Central memory CD8-positive, alpha-beta T cell (primary cell): ENCODE results near the gene MAML3.

Experiments used
- ATAC-seq: fragments of 150-1000 bp; cut with Tn5 transposase; replicated peaks from 2 replicates; pipeline ENCODE4 v1.10.0; 2022; ENCODE audit warnings: mild to moderate bottlenecking, moderate FRiP score, moderate number of reproducible peaks; ENCODE audit not compliant: poor library complexity, severe bottlenecking; ENCODE audit errors: extremely low read depth
- DNase-seq, 2 donors: peaks; one replicate each; pipeline ENCODE4 v3.0.0; 2021; ENCODE audit warnings: low spot score in 2 of 2
- H3K27ac Mint-ChIP-seq: one replicate; pipeline ENCODE4 v1.8.0; 2022; ENCODE audit warnings: low read depth, mild to moderate bottlenecking, moderate library complexity, mixed read lengths
- H3K27me3 Mint-ChIP-seq: one replicate; pipeline ENCODE4 v1.8.0; 2022; ENCODE audit warnings: mixed read lengths
- H3K36me3 Mint-ChIP-seq: one replicate; pipeline ENCODE4 v1.8.0; 2022; ENCODE audit warnings: mild to moderate bottlenecking, moderate library complexity, mixed read lengths; ENCODE audit not compliant: insufficient read depth
- H3K4me1 Mint-ChIP-seq: one replicate; pipeline ENCODE4 v1.8.0; 2022; ENCODE audit warnings: mixed read lengths
- H3K4me3 Mint-ChIP-seq: one replicate; pipeline ENCODE4 v1.8.0; 2022; ENCODE audit warnings: mild to moderate bottlenecking, moderate library complexity, mixed read lengths
- H3K9me3 Mint-ChIP-seq: one replicate; pipeline ENCODE4 v1.8.0; 2022; ENCODE audit warnings: mixed read lengths

Gene MAML3

DNA sequence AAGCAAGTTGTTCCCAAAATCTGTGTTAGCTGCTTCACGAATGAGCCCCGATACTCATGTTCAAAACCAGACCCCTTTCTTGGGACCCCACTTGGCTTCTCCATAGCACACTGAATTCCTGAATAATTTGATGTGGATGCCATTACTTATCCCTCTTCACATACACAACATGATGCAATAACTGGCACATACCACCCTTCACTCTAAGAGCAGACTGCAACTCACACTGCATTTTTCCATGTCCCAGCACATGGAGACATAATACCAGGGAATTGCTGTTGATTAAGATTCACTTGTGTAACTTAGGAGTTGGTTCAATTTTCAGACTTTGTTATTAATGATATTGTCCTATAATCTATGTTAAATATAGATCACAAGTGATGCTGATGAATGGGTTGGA is 213.4 kb downstream of the MAML3 start:
- H3K27me3 Mint-ChIP-seq: no peaks in the 10 kb centered on the region
- no peak overlapping the region for H3K4me3 Mint-ChIP-seq
- no peaks in the 10 kb centered on the region for H3K36me3 Mint-ChIP-seq
- H3K4me1 Mint-ChIP-seq: no peaks in the 10 kb centered on the region
- ATAC-seq (no peak), DNase-seq (no peak)
- no peak overlapping the region for H3K27ac Mint-ChIP-seq
- H3K9me3 Mint-ChIP-seq: no peaks in the 10 kb centered on the region

DNA sequence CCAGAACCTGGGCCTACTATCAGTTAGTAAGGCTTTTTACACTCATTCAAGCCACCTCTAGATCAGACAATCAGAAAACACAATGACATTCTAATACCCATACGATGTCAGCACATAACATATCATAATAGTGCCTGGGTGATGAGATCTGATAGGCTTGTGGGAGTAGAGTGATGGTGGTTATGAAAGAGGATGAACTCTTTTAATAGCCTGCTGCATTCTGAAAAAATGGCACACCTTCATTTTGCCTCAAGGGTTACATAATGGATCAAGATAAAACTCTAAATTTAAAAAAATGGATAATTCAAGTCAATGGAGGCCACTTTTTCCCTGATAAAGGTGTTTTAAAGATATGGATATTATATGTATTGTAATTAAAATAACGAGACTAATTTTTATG is 215.6 kb downstream of the MAML3 start:
- H3K4me3 Mint-ChIP-seq: no peak overlapping the region
- no peak overlapping the region for H3K27ac Mint-ChIP-seq
- H3K36me3 Mint-ChIP-seq: no peaks in the 10 kb centered on the region
- H3K27me3 Mint-ChIP-seq: no peaks in the 10 kb centered on the region
- H3K9me3 Mint-ChIP-seq: no peaks in the 10 kb centered on the region
- no peaks in the 10 kb centered on the region for H3K4me1 Mint-ChIP-seq
- no peak for DNase-seq
- no peak for ATAC-seq

DNA sequence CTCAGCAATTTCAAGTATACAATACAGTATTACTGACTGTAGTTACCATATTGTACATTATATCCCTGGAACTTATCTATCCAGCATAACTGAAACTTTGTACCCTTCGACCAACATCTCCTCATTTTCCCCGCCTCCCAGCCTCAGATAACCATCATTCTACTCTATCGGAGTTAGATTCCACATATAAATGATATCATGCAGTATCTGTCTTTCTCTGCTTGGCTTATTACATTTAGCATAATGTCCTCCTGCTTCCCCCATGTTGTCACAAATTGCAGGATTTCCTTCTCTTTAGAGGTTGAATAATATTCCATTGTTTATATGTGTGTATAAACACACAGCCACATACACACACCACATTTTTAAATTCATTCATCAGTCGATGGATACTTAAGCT is 218.1 kb downstream of the MAML3 start:
- Mint-ChIP-seq H3K4me3 (no peak overlapping the region), H3K9me3 (no peaks in the 10 kb centered on the region), H3K27me3 (no peaks in the 10 kb centered on the region), H3K4me1 (no peaks in the 10 kb centered on the region), H3K36me3 (no peaks in the 10 kb centered on the region), H3K27ac (no peak overlapping the region)
- ATAC-seq (no peak), DNase-seq (no peak)

DNA sequence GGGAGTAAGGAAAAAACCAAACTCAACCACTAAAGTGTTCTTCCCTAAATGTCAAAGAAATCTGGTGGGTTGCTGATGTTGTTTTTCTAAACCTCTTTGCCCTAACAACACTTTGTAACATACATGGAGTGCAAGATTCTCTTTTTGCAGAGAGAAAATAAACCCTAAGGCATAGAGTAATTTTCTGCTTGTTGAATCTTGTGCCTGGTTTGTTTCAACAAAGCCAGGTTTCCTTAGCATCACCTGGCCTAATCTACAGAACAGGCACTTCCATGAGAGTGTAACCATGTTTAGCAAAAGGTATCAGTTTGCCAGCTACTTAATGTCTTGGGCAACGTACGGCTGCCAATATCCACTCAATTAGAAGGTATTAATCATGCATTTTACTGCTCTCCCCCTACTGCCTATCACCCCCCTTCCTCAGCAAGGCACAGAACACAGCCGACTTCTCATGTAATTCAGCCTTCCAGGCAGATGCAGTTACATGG is 219.2 kb downstream of the MAML3 start:
- Mint-ChIP-seq H3K4me3 (no peak overlapping the region), H3K9me3 (no peaks in the 10 kb centered on the region), H3K27me3 (no peaks in the 10 kb centered on the region), H3K36me3 (no peaks in the 10 kb centered on the region), H3K4me1 (no peaks in the 10 kb centered on the region), H3K27ac (no peak overlapping the region)
- DNase-seq (no peak), ATAC-seq (no peak)

DNA sequence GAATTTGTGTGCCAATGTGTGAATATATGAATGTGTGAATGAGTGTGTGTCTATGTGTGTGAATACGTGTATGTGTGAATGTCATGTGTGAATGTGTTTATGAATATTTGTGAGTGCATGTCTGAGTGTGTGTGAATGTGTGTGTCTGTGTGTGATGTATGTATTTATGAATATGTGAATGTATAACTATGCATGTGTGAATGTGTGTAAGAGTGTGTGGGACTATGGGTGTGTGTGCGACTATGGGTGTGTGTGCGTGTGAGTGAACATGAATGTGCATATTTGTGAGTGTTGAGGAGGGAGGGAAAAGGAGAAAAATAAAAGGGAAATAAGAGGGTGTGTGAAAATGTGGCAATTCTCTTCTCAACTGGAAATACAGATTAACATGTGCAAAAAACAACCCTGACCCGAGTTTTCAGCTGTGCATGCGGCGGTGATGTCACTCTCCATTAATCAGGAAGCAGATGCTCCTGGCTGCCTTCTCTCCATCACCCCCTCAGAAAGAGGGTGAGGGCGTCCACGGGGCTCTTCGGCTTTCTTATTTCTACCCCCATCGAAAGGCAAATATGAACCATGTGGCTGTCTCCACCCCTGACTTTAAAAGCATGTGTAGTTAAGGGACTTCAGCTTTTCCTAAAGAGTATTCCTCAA is 219.8 kb downstream of the MAML3 start:
- no peak overlapping the region for H3K27ac Mint-ChIP-seq
- no peak overlapping the region for H3K4me3 Mint-ChIP-seq
- ATAC-seq (no peak), DNase-seq (no peak)
- H3K36me3 Mint-ChIP-seq: no peaks in the 10 kb centered on the region
- H3K9me3 Mint-ChIP-seq: no peaks in the 10 kb centered on the region
- peaks cover under 1% of the 10 kb centered on the region for H3K27me3 Mint-ChIP-seq
- H3K4me1 Mint-ChIP-seq: no peaks in the 10 kb centered on the region

DNA sequence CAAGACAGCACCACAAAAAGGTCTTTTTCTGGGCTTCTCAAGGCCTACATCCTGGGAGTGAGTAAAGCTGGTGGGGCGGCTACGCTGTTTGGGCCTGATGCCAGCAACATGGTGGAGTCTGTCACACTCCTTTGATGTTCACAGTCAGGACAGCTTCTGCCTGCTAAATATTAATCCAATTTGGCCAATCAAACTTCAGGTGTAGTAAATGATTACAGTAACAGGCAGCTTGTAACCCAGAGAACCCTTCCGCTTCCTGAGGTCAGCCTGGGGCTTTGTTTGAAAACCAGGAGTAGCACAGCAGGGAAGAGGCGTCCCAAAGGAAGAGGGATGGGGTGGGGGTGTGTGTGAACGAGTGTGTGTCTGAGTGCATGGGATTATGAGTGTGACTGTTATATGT is 220.4 kb downstream of the MAML3 start:
- Mint-ChIP-seq H3K36me3 (no peaks in the 10 kb centered on the region), H3K27ac (no peak overlapping the region), H3K4me1 (no peaks in the 10 kb centered on the region), H3K9me3 (no peaks in the 10 kb centered on the region), H3K27me3 (peaks cover 7% of the 10 kb centered on the region), H3K4me3 (no peak overlapping the region)
- ATAC-seq (no peak), DNase-seq (no peak)

DNA sequence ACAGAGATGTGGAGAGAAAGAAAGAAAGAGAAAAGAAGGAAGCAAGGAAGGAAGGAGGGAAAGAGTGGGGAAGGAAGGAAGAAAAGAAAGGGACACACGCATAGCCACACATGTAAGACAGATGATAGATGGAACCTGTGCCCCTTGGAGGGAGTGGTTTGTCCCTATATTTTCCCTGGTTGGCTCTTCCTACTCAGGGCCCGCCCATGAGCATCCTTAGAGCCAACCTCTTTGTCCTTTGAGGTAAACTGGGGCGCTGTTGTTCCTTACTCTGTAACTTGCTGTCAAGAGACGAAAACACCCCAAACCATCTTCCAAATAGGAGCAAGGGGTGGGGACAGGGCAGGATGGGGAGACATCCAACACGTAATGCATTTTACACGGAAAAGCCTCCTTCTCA is 220.9 kb downstream of the MAML3 start:
- Mint-ChIP-seq H3K36me3 (no peaks in the 10 kb centered on the region), H3K9me3 (no peaks in the 10 kb centered on the region), H3K27me3 (peaks cover 10% of the 10 kb centered on the region), H3K4me3 (no peak overlapping the region), H3K4me1 (no peaks in the 10 kb centered on the region), H3K27ac (no peak overlapping the region)
- DNase-seq (no peak), ATAC-seq (no peak)

DNA sequence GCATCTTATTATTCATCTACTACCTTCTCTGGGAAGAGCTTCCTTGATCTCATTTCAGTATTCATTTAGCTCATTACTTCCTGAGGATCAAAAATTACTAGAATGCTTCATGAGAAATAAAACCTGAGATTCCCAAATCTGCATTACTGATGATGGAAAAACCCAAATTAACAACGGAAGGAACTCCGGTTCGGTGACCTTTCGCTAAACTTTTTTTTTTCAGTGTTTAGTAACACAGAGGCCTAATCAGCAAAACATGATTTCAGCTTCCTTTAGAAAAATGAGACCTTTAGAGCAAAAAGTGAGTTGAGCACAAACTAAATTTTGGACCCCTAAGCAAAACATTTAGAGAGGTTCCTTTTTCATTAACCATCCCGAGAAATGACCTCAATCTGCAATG is 229.2 kb downstream of the MAML3 start:
- no peaks in the 10 kb centered on the region for H3K4me1 Mint-ChIP-seq
- H3K9me3 Mint-ChIP-seq: no peaks in the 10 kb centered on the region
- H3K4me3 Mint-ChIP-seq: no peak overlapping the region
- DNase-seq: no peak
- H3K36me3 Mint-ChIP-seq: peaks cover 1% of the 10 kb centered on the region
- no peak overlapping the region for H3K27ac Mint-ChIP-seq
- H3K27me3 Mint-ChIP-seq: peaks cover 40% of the 10 kb centered on the region
- ATAC-seq: no peak

DNA sequence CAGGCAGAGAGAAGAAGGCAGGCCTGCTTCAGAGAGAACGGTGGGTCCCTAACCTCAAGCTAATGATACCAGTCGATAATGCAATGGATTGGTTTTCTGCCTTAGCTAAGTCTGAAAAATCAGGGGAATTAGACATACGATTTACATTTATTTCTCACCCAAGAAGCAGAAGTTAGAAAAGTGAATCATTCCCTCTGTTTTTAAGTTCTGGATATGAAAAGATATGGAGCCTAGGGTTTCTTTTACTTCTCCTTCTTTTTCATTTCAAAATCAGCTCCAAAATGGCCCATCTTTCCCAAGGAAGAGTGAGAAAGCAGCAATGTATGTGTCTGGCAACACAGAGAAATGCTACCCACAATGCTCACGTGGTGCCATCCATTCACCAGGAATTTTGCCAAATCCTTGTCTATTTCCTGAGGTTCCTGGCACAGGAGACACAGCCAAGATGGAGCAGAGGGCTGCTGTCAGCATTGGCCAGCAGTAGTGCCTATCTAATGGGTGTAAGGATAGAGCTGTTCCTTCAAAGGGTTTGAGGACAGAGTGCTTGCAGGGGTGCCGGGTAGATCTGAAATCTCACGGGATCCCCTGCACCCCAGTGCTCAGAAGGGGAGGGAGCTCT is 231.5 kb downstream of the MAML3 start:
- no peak overlapping the region for H3K27ac Mint-ChIP-seq
- DNase-seq: no peak
- no peaks in the 10 kb centered on the region for H3K4me1 Mint-ChIP-seq
- no peak overlapping the region for H3K4me3 Mint-ChIP-seq
- no peaks in the 10 kb centered on the region for H3K9me3 Mint-ChIP-seq
- peaks cover 30% of the 10 kb centered on the region for H3K27me3 Mint-ChIP-seq
- ATAC-seq: no peak
- H3K36me3 Mint-ChIP-seq: peaks cover 3% of the 10 kb centered on the region

DNA sequence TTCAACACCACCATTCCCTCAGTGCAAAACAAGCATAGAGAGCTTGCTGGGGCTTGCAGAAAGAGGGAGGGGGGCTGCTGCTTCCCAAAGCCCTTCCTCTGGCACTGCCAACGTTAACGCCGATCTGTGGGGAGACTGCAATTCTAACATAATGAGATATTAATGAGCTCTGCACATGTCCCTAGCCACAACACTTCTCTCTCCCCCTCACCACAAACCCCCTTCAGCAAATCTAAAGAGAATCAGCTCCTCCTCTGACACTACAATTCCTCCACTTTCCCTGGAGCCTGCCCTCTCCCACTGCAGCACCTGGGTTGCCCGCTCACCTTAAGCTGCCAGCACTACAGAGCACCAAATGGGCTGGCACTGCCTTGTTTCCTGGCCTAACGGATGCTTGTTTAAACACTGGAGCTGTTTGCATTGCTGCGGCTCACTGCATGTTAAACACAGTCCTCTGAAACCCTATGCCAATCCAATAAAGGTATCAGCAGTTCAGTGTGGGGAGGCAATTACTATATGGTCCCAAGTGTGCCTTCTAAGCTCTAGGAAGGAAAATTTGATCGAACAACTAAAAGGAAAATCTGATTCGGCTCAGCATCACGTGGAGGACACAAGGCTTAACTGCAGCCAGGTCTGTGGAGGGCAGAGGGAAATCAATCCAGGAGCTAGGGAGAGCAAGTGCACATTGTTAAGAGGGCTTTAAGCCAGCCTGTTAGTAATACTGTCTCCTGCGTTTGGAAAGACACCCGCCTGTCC is 232.4 kb downstream of the MAML3 start:
- Mint-ChIP-seq H3K4me1 (no peaks in the 10 kb centered on the region), H3K9me3 (no peaks in the 10 kb centered on the region), H3K27me3 (peaks cover 30% of the 10 kb centered on the region), H3K36me3 (peaks cover 2% of the 10 kb centered on the region), H3K4me3 (no peak overlapping the region), H3K27ac (no peak overlapping the region)
- no peak for DNase-seq
- ATAC-seq: no peak

DNA sequence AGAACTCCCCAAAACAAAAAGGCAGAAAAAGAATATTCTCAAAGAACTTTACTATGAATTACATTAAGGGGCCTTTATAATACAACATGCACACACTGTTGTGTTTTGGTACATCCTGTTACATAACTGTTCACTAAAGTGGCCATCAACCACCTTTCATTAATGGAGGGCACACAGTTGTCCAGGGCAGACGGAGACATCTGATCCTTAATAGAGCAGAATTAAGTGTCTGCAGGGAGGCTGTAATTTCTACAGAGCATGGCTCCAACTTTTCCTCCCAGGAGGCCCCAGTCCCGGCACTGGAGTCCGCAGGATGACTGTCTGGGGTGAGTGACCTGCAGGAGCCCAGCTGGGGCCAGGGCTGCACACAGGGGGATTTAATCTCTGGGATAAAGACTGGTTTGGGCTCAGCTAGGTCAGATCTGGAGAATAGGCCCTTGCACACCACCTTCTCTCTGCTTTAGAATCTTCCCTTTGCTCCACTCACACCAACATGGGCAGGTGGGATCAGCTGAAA is 233.4 kb downstream of the MAML3 start:
- no peak overlapping the region for H3K4me3 Mint-ChIP-seq
- DNase-seq: no peak
- H3K36me3 Mint-ChIP-seq: peaks cover 2% of the 10 kb centered on the region
- H3K27ac Mint-ChIP-seq: no peak overlapping the region
- no peaks in the 10 kb centered on the region for H3K9me3 Mint-ChIP-seq
- peaks cover 30% of the 10 kb centered on the region for H3K27me3 Mint-ChIP-seq
- no peak for ATAC-seq
- H3K4me1 Mint-ChIP-seq: no peaks in the 10 kb centered on the region

DNA sequence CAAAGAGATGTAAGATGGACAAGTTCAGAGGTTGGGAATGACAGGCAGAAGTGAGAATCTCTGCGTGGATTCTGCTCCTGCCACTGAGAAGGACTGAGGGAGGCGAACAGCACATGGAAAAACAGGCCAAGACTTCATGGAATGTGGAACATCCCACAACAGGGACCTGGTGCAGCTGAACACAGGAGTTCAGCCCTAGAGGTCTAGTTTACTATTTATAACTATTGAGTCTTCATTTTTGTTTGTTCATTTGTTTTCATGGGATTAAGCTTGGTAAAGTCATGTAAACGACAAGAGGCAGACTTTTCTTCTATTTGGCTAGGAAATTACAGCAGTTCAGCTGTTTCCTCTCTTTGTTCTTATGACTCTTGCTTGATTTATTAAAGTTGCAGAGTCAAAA is 234.5 kb downstream of the MAML3 start:
- Mint-ChIP-seq H3K4me1 (no peaks in the 10 kb centered on the region), H3K27me3 (peaks cover 27% of the 10 kb centered on the region), H3K9me3 (no peaks in the 10 kb centered on the region), H3K4me3 (no peak overlapping the region), H3K27ac (no peak overlapping the region), H3K36me3 (peaks cover 2% of the 10 kb centered on the region)
- no peak for DNase-seq
- no peak for ATAC-seq

DNA sequence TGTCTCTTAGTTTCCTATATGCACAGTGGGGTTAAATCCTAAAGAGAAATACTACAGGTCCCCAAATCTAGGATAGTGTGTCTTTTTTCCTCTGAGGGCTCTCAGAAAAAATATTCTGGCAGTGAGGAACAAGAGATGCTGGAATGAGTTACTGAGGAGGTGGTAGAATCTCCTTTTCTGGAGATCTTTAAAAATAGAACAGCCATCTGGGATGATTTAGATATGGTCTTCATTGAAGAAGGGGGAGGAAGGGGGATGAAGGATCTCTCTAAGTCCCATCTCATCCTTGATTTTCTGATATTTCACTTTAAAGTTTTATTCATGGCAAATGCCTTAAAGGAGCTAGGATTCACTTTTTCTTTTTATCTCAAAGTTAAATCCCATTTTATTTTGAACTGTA is 235.0 kb downstream of the MAML3 start:
- no peaks in the 10 kb centered on the region for H3K4me1 Mint-ChIP-seq
- DNase-seq (no peak), ATAC-seq (no peak)
- peaks cover 22% of the 10 kb centered on the region for H3K27me3 Mint-ChIP-seq
- peaks cover 2% of the 10 kb centered on the region for H3K36me3 Mint-ChIP-seq
- H3K27ac Mint-ChIP-seq: no peak overlapping the region
- H3K4me3 Mint-ChIP-seq: no peak overlapping the region
- no peaks in the 10 kb centered on the region for H3K9me3 Mint-ChIP-seq
